K562 (cell line): ENCODE results near the gene ACOX1. TPM values are rescaled to one million over a fixed set of nuclear protein-coding genes. Genes with fewer than 3 reads are reported as not detected.

ENCODE experiments used
- ATAC-seq: fragments of 200-7000 bp; cut with Tn5 transposase; 3 replicates; pipeline ENCODE4 v1.9.1; 2020; ENCODE audit warnings: moderate library complexity
- BruUV-seq: library from RNA; stranded (reverse); fragments of 400-500 nt; replicated peaks from 2 replicates; lab custom pipeline; 2021; lab: Mats Ljungman, UMichigan
- CTCF ChIA-PET: fragments of 300-600 bp; formaldehyde crosslinking; extraction: SDS; loops from one replicate; lab custom pipeline; 2021; ENCODE audit warnings: low intra/inter-chr PET ratio; lab: Yijun Ruan, JAX
- POLR2A ChIA-PET: fragments of 300-600, 350-650 bp; sonication (Branson Sonifier 250); formaldehyde crosslinking; extraction: SDS; loops from one replicate; lab custom pipeline; 2021; ENCODE audit warnings: antibody characterized with exemption, inconsistent platforms; lab: Yijun Ruan, JAX
- DNase-seq, 4 experiments: peaks; one replicate each; pipeline versions ENCODE4 v3.0.0 to v3.0.0-alpha.2; 2011 to 2018; ENCODE audit warnings: low spot score in 3 of 4, mixed read lengths in 3 of 4; ENCODE audit errors: extremely low read depth in 1 of 4
- FAIRE-seq: peaks from 2 replicates; lab custom pipeline; 2011; peaks lifted over from hg19 to GRCh38; lab: Jason Lieb, UNC
- H2AFZ ChIP-seq: 2 replicates; pipeline ENCODE4 v1.6.0; 2011; ENCODE audit warnings: low read depth, low read length, control low read depth, inconsistent platforms
- H3K27ac ChIP-seq: fragments of 200-600 bp; 3 replicates; pipeline ENCODE4 v1.8.0; 2011; ENCODE audit warnings: low read depth, mild to moderate bottlenecking, control low read depth, inconsistent platforms, low read length, moderate library complexity, mixed read lengths; ENCODE audit errors: extremely low read depth
- H3K27me3 ChIP-seq, 2 experiments: fragments of 300-600 bp in 1 of 2; 2 replicates in 1 of 2; 3 replicates in 1 of 2; pipeline versions ENCODE4 v1.6.0 to v1.8.0; 2011; ENCODE audit warnings: inconsistent platforms in 2 of 2, low read length in 2 of 2, mild to moderate bottlenecking in 1 of 2, mixed read lengths in 1 of 2, moderate library complexity in 1 of 2; ENCODE audit not compliant: control insufficient read depth in 2 of 2, insufficient read depth in 2 of 2
- H3K36me3 ChIP-seq: fragments of 300-600 bp; 3 replicates; pipeline ENCODE4 v1.8.0; 2011; ENCODE audit warnings: mild to moderate bottlenecking, low read length, inconsistent platforms; ENCODE audit not compliant: control insufficient read depth, insufficient read depth
- H3K4me1 ChIP-seq, 2 experiments: fragments of 200-600 bp in 1 of 2; replicated peaks in 1 of 2; 2 replicates in 1 of 2; 3 replicates in 1 of 2; pipeline versions ENCODE4 v1.5.1 to v1.8.0; 2011; ENCODE audit warnings: inconsistent platforms in 2 of 2, low read length in 2 of 2, mild to moderate bottlenecking in 1 of 2, mixed read lengths in 1 of 2, moderate library complexity in 1 of 2; ENCODE audit not compliant: control insufficient read depth in 2 of 2, insufficient read depth in 2 of 2
- H3K4me2 ChIP-seq: 2 replicates; pipeline ENCODE4 v1.6.1; 2011; ENCODE audit warnings: low read length, control low read depth, inconsistent platforms, mixed read lengths; ENCODE audit not compliant: insufficient read depth
- H3K4me3 ChIP-seq: fragments of 200-600 bp; sonication (generic), shearing (Covaris generic); 2 replicates; pipeline ENCODE4 v1.5.1; 2016; ENCODE audit warnings: control low read depth, inconsistent platforms
- H3K79me2 ChIP-seq: fragments of 200-600 bp; 3 replicates; pipeline ENCODE4 v1.8.0; 2011; ENCODE audit warnings: low read length, inconsistent platforms; ENCODE audit not compliant: control insufficient read depth, insufficient read depth
- H3K9ac ChIP-seq, 2 experiments: 2 replicates each; pipeline versions ENCODE4 v1.6.0 to v1.6.1; 2011; ENCODE audit warnings: low read depth in 2 of 2, low read length in 2 of 2, control low read depth in 1 of 2, inconsistent platforms in 1 of 2, mild to moderate bottlenecking in 1 of 2, mixed read lengths in 1 of 2; ENCODE audit not compliant: insufficient read depth in 1 of 2
- H3K9me1 ChIP-seq: one replicate; pipeline ENCODE4 v1.6.0; 2011; ENCODE audit warnings: inconsistent platforms, mild to moderate bottlenecking, low read length, moderate library complexity; ENCODE audit not compliant: control insufficient read depth, insufficient read depth
- H3K9me3 ChIP-seq: replicated peaks from 2 replicates; pipeline ENCODE4 v1.5.1; 2011; ENCODE audit warnings: low read depth, low read length, inconsistent platforms; ENCODE audit not compliant: control insufficient read depth, insufficient read depth
- H4K20me1 ChIP-seq: replicated peaks from 2 replicates; pipeline ENCODE4 v1.6.1; 2011; ENCODE audit warnings: low read length, inconsistent platforms, mixed read lengths; ENCODE audit not compliant: control insufficient read depth, insufficient read depth
- BRF1 ChIP-seq: IDR thresholded peaks from 3 replicates; pipeline ENCODE4 v1.6.1; 2011; ENCODE audit warnings: borderline replicate concordance, mild to moderate bottlenecking; ENCODE audit not compliant: insufficient read length; ENCODE audit errors: extremely low read depth
- EGR1 ChIP-seq: fragments of 450-650 bp; conservative IDR thresholded peaks from 2 replicates; pipeline ENCODE4 v1.6.1; 2017; ENCODE audit warnings: mild to moderate bottlenecking
- ZNF589 ChIP-seq: fragments of 200-800 bp; sonication (Bioruptor generic); IDR thresholded peaks from 2 replicates; pipeline ENCODE4 v1.6.1; 2016; ENCODE audit warnings: low read depth, missing genetic modification characterization, missing compliant biosample characterization
- WGBS: fragments of 100-300 bp; shearing (Covaris generic); methylation state at CpG from one replicate; pipeline ENCODE4 v1.1.6; 2016; ENCODE audit warnings: low coverage, mixed read lengths; ENCODE audit not compliant: insufficient coverage; ENCODE audit errors: missing lambda C conversion rate; 5-methylcytosine and 5-hydroxymethylcytosine counted together
- in situ Hi-C: fragments of 300-500 bp; cut with MboI; formaldehyde crosslinking; loops from 4 replicates; pipeline ENCODE4 v1.15.0; 2018; ENCODE audit warnings: inconsistent platforms, mixed read lengths
- intact Hi-C: fragments of 100-400 bp; cut with micrococcal nuclease; formaldehyde crosslinking; loops from 2 replicates; pipeline ENCODE4 v1.14.2; 2022
- polyA plus RNA-seq, 8 experiments: library from polyadenylated mRNA; depleted of rRNA in 4 of 8; stranded (reverse) in 5 of 8; unstranded in 3 of 8; fragments of >200 nt; fragmentation: Nextera tagmentation in 2 of 8; fragmentation: Illumina TruSeq in 1 of 8; extraction: Ambion mirVana in 2 of 8; extraction: Trizol in 1 of 8; gene quantifications; 2 replicates each; pipeline versions ENCODE4 v1.2.1 to v1.2.3, GENCODE V29; 2011 to 2014; ENCODE audit warnings: inconsistent platforms in 1 of 8, missing spikeins in 1 of 8
- total RNA-seq, 7 experiments: library from RNA; depleted of rRNA in 6 of 7; stranded (reverse); fragments of >200 nt in 6 of 7; fragmentation: Illumina TruSeq in 2 of 7; extraction: Trizol in 2 of 7; gene quantifications; 2 replicates each; pipeline versions ENCODE4 v1.2.1 to v1.2.3, GENCODE V29; 2011 to 2021; ENCODE audit warnings: low replicate concordance in 1 of 7
- TF ChIP-seq, protein P1 (sequence below): sonication (generic); formaldehyde crosslinking; IDR thresholded peaks from 2 replicates; pipeline ENCODE4 v1.8.0; 2022; ENCODE audit warnings: missing genetic modification reagents, mild to moderate bottlenecking, moderate library complexity, borderline replicate concordance
- TF ChIP-seq, protein P2 (sequence below): IDR thresholded peaks from 2 replicates; pipeline ENCODE4 v1.6.1; 2012; ENCODE audit warnings: low read depth, low read length, improper control_type of control experiment, borderline replicate concordance
- TF ChIP-seq, protein P3 (sequence below): fragments of 200-600 bp; sonication (generic); IDR thresholded peaks from one replicate; pipeline ENCODE4 v1.6.1; 2012; ENCODE audit warnings: mild to moderate bottlenecking, low read depth, low read length, inconsistent platforms

ACOX1 gene
- total and polyA plus RNA-seq, 9 of the 15 experiments (the other 6 are each of a cell fraction or from before 2014, with no cell fraction given) = 7.8 to 24.1 (median 14.5) TPM

DNA sequence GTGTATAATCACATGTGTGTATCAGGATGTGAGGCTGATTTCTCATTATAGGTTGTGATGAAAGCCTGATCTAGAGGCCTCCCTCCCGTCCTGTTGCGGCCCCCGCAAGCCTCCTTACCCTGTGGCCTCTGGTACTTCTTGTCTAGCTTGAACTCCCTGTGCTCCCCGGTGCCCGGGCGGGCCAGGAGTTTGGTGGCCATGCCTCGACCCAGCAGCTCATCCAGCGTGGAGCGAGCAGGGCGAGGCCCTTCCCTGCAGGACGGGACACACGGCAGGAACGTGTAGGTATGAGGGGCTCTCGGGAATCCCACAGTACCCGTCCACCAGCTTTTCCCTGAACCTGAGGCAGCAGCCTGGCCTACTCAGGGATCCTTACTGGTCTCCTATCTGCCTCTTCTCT, 53.1 kb downstream of the ACOX1 start (continued):
- TF ChIP-seq, protein P1, sequence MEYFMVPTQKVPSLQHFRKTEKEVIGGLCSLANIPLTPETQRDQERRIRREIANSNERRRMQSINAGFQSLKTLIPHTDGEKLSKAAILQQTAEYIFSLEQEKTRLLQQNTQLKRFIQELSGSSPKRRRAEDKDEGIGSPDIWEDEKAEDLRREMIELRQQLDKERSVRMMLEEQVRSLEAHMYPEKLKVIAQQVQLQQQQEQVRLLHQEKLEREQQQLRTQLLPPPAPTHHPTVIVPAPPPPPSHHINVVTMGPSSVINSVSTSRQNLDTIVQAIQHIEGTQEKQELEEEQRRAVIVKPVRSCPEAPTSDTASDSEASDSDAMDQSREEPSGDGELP (CRISPR knock-in tag) = no peak
- TF ChIP-seq BRF1 = no peak

DNA sequence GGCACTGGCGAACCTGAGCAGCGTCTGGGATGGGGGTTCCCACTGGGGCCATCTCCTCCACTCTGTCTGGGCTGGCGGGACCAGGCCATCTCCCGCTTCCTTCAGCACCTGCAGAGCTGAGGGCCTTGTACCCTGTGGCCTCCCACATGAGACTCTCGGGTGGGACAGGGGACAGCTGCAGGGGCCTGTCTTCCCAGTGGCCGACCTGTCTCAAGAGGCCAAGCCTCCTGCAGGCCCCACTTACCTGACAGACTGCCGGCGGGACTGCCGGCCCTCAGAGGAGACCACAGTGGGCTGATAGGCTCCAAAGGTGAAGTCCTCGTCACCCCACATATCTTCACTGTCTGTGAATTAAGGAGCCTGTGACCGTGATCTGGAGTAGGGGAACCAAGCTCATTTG, 53.9 kb downstream of the ACOX1 start:
- intact Hi-C loops = no loop called here
- H3K9me1 ChIP-seq = peaks cover 5% of the 10 kb centered on the region
- H3K4me1 ChIP-seq = peaks cover 0 to 18% of the 10 kb centered on the region in 2 experiments; a peak in 2 of 5 replicates
- H3K9me3 ChIP-seq = no peaks in the 10 kb centered on the region
- no peak overlapping the region for H3K27ac ChIP-seq
- in situ Hi-C loops = no loop called here
- H3K4me3 ChIP-seq = no peak overlapping the region
- CTCF ChIA-PET = no interaction called here
- no peak overlapping the region for H2AFZ ChIP-seq
- no peaks in the 10 kb centered on the region for H3K27me3 ChIP-seq
- BruUV-seq = no TSS peak
- POLR2A ChIA-PET = interaction anchor here (0.6 to 0.8 kb wide), 3 partner anchors 8 to 386 kb away, joined by 3 to 6 read pairs (median 3); no protein-coding TSS in a partner anchor
- no peaks in the 10 kb centered on the region for H4K20me1 ChIP-seq
- peaks cover 5% of the 10 kb centered on the region; the same call in 1 of the 3 replicates for H3K36me3 ChIP-seq
- 66% methylated on average over 11 of the region's 11 CpGs for WGBS
- ATAC-seq = no peak
- H3K9ac ChIP-seq = peak overlapping the region in 1 of 2 experiments; percentile 57; a peak in 1 of 4 replicates
- no peaks in the 10 kb centered on the region for H3K79me2 ChIP-seq
- DNase-seq = no peak
- H3K4me2 ChIP-seq = no peak overlapping the region
- FAIRE-seq = no peak
- TF ChIP-seq ZNF589 (CRISPR knock-in tag) (no peak), EGR1 (no peak)
- TF ChIP-seq, protein P2, sequence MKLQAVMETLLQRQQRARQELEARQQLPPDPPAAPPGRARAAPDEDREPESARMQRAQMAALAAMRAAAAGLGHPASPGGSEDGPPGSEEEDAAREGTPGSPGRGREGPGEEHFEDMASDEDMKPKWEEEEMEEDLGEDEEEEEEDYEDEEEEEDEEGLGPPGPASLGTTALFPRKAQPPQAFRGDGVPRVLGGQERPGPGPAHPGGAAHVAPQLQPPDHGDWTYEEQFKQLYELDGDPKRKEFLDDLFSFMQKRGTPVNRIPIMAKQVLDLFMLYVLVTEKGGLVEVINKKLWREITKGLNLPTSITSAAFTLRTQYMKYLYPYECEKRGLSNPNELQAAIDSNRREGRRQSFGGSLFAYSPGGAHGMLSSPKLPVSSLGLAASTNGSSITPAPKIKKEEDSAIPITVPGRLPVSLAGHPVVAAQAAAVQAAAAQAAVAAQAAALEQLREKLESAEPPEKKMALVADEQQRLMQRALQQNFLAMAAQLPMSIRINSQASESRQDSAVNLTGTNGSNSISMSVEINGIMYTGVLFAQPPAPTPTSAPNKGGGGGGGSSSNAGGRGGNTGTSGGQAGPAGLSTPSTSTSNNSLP = no peak
- TF ChIP-seq, protein P3, sequence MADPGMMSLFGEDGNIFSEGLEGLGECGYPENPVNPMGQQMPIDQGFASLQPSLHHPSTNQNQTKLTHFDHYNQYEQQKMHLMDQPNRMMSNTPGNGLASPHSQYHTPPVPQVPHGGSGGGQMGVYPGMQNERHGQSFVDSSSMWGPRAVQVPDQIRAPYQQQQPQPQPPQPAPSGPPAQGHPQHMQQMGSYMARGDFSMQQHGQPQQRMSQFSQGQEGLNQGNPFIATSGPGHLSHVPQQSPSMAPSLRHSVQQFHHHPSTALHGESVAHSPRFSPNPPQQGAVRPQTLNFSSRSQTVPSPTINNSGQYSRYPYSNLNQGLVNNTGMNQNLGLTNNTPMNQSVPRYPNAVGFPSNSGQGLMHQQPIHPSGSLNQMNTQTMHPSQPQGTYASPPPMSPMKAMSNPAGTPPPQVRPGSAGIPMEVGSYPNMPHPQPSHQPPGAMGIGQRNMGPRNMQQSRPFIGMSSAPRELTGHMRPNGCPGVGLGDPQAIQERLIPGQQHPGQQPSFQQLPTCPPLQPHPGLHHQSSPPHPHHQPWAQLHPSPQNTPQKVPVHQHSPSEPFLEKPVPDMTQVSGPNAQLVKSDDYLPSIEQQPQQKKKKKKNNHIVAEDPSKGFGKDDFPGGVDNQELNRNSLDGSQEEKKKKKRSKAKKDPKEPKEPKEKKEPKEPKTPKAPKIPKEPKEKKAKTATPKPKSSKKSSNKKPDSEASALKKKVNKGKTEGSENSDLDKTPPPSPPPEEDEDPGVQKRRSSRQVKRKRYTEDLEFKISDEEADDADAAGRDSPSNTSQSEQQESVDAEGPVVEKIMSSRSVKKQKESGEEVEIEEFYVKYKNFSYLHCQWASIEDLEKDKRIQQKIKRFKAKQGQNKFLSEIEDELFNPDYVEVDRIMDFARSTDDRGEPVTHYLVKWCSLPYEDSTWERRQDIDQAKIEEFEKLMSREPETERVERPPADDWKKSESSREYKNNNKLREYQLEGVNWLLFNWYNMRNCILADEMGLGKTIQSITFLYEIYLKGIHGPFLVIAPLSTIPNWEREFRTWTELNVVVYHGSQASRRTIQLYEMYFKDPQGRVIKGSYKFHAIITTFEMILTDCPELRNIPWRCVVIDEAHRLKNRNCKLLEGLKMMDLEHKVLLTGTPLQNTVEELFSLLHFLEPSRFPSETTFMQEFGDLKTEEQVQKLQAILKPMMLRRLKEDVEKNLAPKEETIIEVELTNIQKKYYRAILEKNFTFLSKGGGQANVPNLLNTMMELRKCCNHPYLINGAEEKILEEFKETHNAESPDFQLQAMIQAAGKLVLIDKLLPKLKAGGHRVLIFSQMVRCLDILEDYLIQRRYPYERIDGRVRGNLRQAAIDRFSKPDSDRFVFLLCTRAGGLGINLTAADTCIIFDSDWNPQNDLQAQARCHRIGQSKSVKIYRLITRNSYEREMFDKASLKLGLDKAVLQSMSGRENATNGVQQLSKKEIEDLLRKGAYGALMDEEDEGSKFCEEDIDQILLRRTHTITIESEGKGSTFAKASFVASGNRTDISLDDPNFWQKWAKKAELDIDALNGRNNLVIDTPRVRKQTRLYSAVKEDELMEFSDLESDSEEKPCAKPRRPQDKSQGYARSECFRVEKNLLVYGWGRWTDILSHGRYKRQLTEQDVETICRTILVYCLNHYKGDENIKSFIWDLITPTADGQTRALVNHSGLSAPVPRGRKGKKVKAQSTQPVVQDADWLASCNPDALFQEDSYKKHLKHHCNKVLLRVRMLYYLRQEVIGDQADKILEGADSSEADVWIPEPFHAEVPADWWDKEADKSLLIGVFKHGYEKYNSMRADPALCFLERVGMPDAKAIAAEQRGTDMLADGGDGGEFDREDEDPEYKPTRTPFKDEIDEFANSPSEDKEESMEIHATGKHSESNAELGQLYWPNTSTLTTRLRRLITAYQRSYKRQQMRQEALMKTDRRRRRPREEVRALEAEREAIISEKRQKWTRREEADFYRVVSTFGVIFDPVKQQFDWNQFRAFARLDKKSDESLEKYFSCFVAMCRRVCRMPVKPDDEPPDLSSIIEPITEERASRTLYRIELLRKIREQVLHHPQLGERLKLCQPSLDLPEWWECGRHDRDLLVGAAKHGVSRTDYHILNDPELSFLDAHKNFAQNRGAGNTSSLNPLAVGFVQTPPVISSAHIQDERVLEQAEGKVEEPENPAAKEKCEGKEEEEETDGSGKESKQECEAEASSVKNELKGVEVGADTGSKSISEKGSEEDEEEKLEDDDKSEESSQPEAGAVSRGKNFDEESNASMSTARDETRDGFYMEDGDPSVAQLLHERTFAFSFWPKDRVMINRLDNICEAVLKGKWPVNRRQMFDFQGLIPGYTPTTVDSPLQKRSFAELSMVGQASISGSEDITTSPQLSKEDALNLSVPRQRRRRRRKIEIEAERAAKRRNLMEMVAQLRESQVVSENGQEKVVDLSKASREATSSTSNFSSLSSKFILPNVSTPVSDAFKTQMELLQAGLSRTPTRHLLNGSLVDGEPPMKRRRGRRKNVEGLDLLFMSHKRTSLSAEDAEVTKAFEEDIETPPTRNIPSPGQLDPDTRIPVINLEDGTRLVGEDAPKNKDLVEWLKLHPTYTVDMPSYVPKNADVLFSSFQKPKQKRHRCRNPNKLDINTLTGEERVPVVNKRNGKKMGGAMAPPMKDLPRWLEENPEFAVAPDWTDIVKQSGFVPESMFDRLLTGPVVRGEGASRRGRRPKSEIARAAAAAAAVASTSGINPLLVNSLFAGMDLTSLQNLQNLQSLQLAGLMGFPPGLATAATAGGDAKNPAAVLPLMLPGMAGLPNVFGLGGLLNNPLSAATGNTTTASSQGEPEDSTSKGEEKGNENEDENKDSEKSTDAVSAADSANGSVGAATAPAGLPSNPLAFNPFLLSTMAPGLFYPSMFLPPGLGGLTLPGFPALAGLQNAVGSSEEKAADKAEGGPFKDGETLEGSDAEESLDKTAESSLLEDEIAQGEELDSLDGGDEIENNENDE = no peak
